ENCODE results near the gene FAM209B. TPM values are rescaled to one million over a fixed set of nuclear protein-coding genes. Genes with fewer than 3 reads are reported as not detected.
"Not testable (repeated sequence)": the region's sequence is repeated elsewhere in the genome, so short reads cannot be mapped to it uniquely, and the experiment has no call there.

Gene FAM209B
- polyA plus RNA-seq (2013, experiment 1 of 2) = 0.44 TPM
- polyA plus RNA-seq (2013, experiment 2 of 2) = 0.22 TPM

GRCh38 chr20:56532946-56533345 lies at the start of gene FAM209B:
Gene FAM209B (plus strand): TSS chr20:56533246. CDS start chr20:56533342, 96 bp downstream.
- DNase-seq; H3K27me3 ChIP-seq (ENCODE audit: control insufficient read depth in 1 of 2, insufficient read depth in 1 of 2, low read length in 2 of 2); H3K18ac ChIP-seq (ENCODE audit: low read depth in 1 of 2, low read length in 2 of 2); H3K9me3 ChIP-seq (ENCODE audit: control insufficient read depth, low read length); H3K4me1 ChIP-seq (ENCODE audit: control insufficient read depth, insufficient read depth, low read depth, low read length); H4K91ac ChIP-seq (ENCODE audit: low read length); H3K4me2 ChIP-seq (ENCODE audit: low read length, poor library complexity, severe bottlenecking); H2BK120ac ChIP-seq (ENCODE audit: low read depth, low read length); H4K8ac ChIP-seq (ENCODE audit: low read length); H3K23ac ChIP-seq (ENCODE audit: low read length in 2 of 2); H2AK5ac ChIP-seq (ENCODE audit: low read length, severe bottlenecking); H3K14ac ChIP-seq (ENCODE audit: low read length in 2 of 2); H3K36me3 ChIP-seq (ENCODE audit: control insufficient read depth in 1 of 2, insufficient read depth in 2 of 2, low read depth in 1 of 2, low read length in 2 of 2); H2BK15ac ChIP-seq (ENCODE audit: low read depth, poor library complexity, severe bottlenecking); H3K27ac ChIP-seq (ENCODE audit: low read length, poor library complexity, severe bottlenecking); H3K9ac ChIP-seq (ENCODE audit: low read length); H2BK12ac ChIP-seq (ENCODE audit: low read length in 2 of 2); H2BK5ac ChIP-seq (ENCODE audit: low read depth, low read length, poor library complexity, severe bottlenecking); H3K79me1 ChIP-seq (replicated peaks; ENCODE audit: low read length, poor library complexity, severe bottlenecking); H3K4me3 ChIP-seq (ENCODE audit: insufficient read depth in 1 of 2, low read depth in 1 of 2, low read length in 2 of 2); H3K4ac ChIP-seq (ENCODE audit: low read depth in 1 of 2, low read length in 2 of 2); H2AFZ ChIP-seq (ENCODE audit: low read depth, low read length): not testable (repeated sequence)
- WGBS = 87% methylated on average over 9 of the region's 9 CpGs

- Histone ChIP-seq H2AFZ (ENCODE audit: low read depth, low read length) (no peak overlapping the region), H3K27ac (ENCODE audit: low read length, poor library complexity, severe bottlenecking) (no peak overlapping the region), H2BK120ac (ENCODE audit: low read depth, low read length) (no peak overlapping the region), H3K9me3 (ENCODE audit: control insufficient read depth, low read length) (no peaks in the 10 kb centered on the region), H3K14ac (ENCODE audit: low read length in 2 of 2) (no peak overlapping the region), H4K91ac (ENCODE audit: low read length) (no peak overlapping the region), H2AK5ac (ENCODE audit: low read length, severe bottlenecking) (no peak overlapping the region), H2BK12ac (ENCODE audit: low read length in 2 of 2) (no peak overlapping the region), H4K8ac (ENCODE audit: low read length) (no peak overlapping the region), H2BK15ac (ENCODE audit: low read depth, poor library complexity, severe bottlenecking) (no peak overlapping the region), H3K4ac (ENCODE audit: low read depth in 1 of 2, low read length in 2 of 2) (no peak overlapping the region), H3K23ac (ENCODE audit: low read length in 2 of 2) (no peak overlapping the region), H3K4me1 (ENCODE audit: control insufficient read depth, insufficient read depth, low read depth, low read length) (no peaks in the 10 kb centered on the region), H3K18ac (ENCODE audit: low read depth in 1 of 2, low read length in 2 of 2) (no peak overlapping the region), H2BK5ac (ENCODE audit: low read depth, low read length, poor library complexity, severe bottlenecking) (no peak overlapping the region), H3K79me1 (replicated peaks; ENCODE audit: low read length, poor library complexity, severe bottlenecking) (peaks cover 47% of the 10 kb centered on the region), H3K27me3 (ENCODE audit: control insufficient read depth in 1 of 2, insufficient read depth in 1 of 2, low read length in 2 of 2) (no peaks in the 10 kb centered on the region), H3K4me2 (ENCODE audit: low read length, poor library complexity, severe bottlenecking) (no peak overlapping the region), H3K4me3 (ENCODE audit: insufficient read depth in 1 of 2, low read depth in 1 of 2, low read length in 2 of 2) (no peak overlapping the region), H3K9ac (ENCODE audit: low read length) (no peak overlapping the region), H3K36me3 (ENCODE audit: control insufficient read depth in 1 of 2, insufficient read depth in 2 of 2, low read depth in 1 of 2, low read length in 2 of 2) (peaks cover 41 to 92% of the 10 kb centered on the region in 2 experiments)
- 97% methylated on average over 6 of the region's 7 CpGs for WGBS
- no peak for DNase-seq
Observed at GRCh38 chr20:56483970-56484369, 49.1 kb upstream of the FAM209B start.

- Histone ChIP-seq H2BK12ac (ENCODE audit: low read length in 2 of 2) (no peak overlapping the region), H2BK120ac (ENCODE audit: low read depth, low read length) (no peak overlapping the region), H3K4ac (ENCODE audit: low read depth in 1 of 2, low read length in 2 of 2) (no peak overlapping the region), H3K27me3 (ENCODE audit: control insufficient read depth in 1 of 2, insufficient read depth in 1 of 2, low read length in 2 of 2) (no peaks in the 10 kb centered on the region), H2BK5ac (ENCODE audit: low read depth, low read length, poor library complexity, severe bottlenecking) (no peak overlapping the region), H4K91ac (ENCODE audit: low read length) (no peak overlapping the region), H3K18ac (ENCODE audit: low read depth in 1 of 2, low read length in 2 of 2) (no peak overlapping the region), H2BK15ac (ENCODE audit: low read depth, poor library complexity, severe bottlenecking) (no peak overlapping the region), H2AFZ (ENCODE audit: low read depth, low read length) (no peak overlapping the region), H3K79me1 (replicated peaks; ENCODE audit: low read length, poor library complexity, severe bottlenecking) (peaks cover 51% of the 10 kb centered on the region), H3K23ac (ENCODE audit: low read length in 2 of 2) (no peak overlapping the region), H3K14ac (ENCODE audit: low read length in 2 of 2) (no peak overlapping the region), H3K9me3 (ENCODE audit: control insufficient read depth, low read length) (no peaks in the 10 kb centered on the region), H3K9ac (ENCODE audit: low read length) (no peak overlapping the region), H3K36me3 (ENCODE audit: control insufficient read depth in 1 of 2, insufficient read depth in 2 of 2, low read depth in 1 of 2, low read length in 2 of 2) (peaks cover 51 to 87% of the 10 kb centered on the region in 2 experiments), H3K27ac (ENCODE audit: low read length, poor library complexity, severe bottlenecking) (no peak overlapping the region), H3K4me2 (ENCODE audit: low read length, poor library complexity, severe bottlenecking) (no peak overlapping the region), H4K8ac (ENCODE audit: low read length) (no peak overlapping the region), H3K4me3 (ENCODE audit: insufficient read depth in 1 of 2, low read depth in 1 of 2, low read length in 2 of 2) (no peak overlapping the region), H3K4me1 (ENCODE audit: control insufficient read depth, insufficient read depth, low read depth, low read length) (no peaks in the 10 kb centered on the region), H2AK5ac (ENCODE audit: low read length, severe bottlenecking) (no peak overlapping the region)
- WGBS = 88% methylated on average over 11 of the region's 11 CpGs
- no peak for DNase-seq
Observed at GRCh38 chr20:56487216-56487615, 45.8 kb upstream of the FAM209B start.

- no peak overlapping the region for H3K14ac ChIP-seq (ENCODE audit: low read length in 2 of 2)
- H3K18ac ChIP-seq (ENCODE audit: low read depth in 1 of 2, low read length in 2 of 2) = no peak overlapping the region
- H3K4me3 ChIP-seq (ENCODE audit: insufficient read depth in 1 of 2, low read depth in 1 of 2, low read length in 2 of 2) = no peak overlapping the region
- H3K27ac ChIP-seq (ENCODE audit: low read length, poor library complexity, severe bottlenecking) = no peak overlapping the region
- H3K4me2 ChIP-seq (ENCODE audit: low read length, poor library complexity, severe bottlenecking) = no peak overlapping the region
- no peak overlapping the region for H2BK15ac ChIP-seq (ENCODE audit: low read depth, poor library complexity, severe bottlenecking)
- peaks cover 56 to 84% of the 10 kb centered on the region in 2 experiments for H3K36me3 ChIP-seq (ENCODE audit: control insufficient read depth in 1 of 2, insufficient read depth in 2 of 2, low read depth in 1 of 2, low read length in 2 of 2)
- H4K91ac ChIP-seq (ENCODE audit: low read length) = no peak overlapping the region
- no peaks in the 10 kb centered on the region for H3K9me3 ChIP-seq (ENCODE audit: control insufficient read depth, low read length)
- no peak overlapping the region for H3K23ac ChIP-seq (ENCODE audit: low read length in 2 of 2)
- no peak overlapping the region for H3K9ac ChIP-seq (ENCODE audit: low read length)
- H2BK120ac ChIP-seq (ENCODE audit: low read depth, low read length) = no peak overlapping the region
- no peak overlapping the region for H3K4ac ChIP-seq (ENCODE audit: low read depth in 1 of 2, low read length in 2 of 2)
- DNase-seq = no peak
- H2BK12ac ChIP-seq (ENCODE audit: low read length in 2 of 2) = no peak overlapping the region
- no peaks in the 10 kb centered on the region for H3K4me1 ChIP-seq (ENCODE audit: control insufficient read depth, insufficient read depth, low read depth, low read length)
- H2AFZ ChIP-seq (ENCODE audit: low read depth, low read length) = no peak overlapping the region
- H2BK5ac ChIP-seq (ENCODE audit: low read depth, low read length, poor library complexity, severe bottlenecking) = no peak overlapping the region
- no peak overlapping the region for H2AK5ac ChIP-seq (ENCODE audit: low read length, severe bottlenecking)
- 94% methylated on average over 5 of the region's 5 CpGs for WGBS
- no peak overlapping the region for H4K8ac ChIP-seq (ENCODE audit: low read length)
- H3K79me1 ChIP-seq (replicated peaks; ENCODE audit: low read length, poor library complexity, severe bottlenecking) = peaks cover 54% of the 10 kb centered on the region
- H3K27me3 ChIP-seq (ENCODE audit: control insufficient read depth in 1 of 2, insufficient read depth in 1 of 2, low read length in 2 of 2) = no peaks in the 10 kb centered on the region
Observed at GRCh38 chr20:56488566-56488965, 44.5 kb upstream of the FAM209B start.
